LoVo (cell line): Measurements from ENCODE around the gene NLK.

ENCODE experiments used
- DNase-seq: peaks from one replicate; pipeline ENCODE4 v3.0.0-alpha.2; 2016; ENCODE audit warnings: low spot score

Gene NLK

GRCh38 chr17:28113269-28113668 lies 70.8 kb downstream of the NLK start:
- no peak for DNase-seq

- DNase-seq = no peak
Observed at GRCh38 chr17:28115046-28115445, 72.6 kb downstream of the NLK start.

- no peak for DNase-seq
Observed at GRCh38 chr17:28117304-28117703, 74.8 kb downstream of the NLK start.

DNA sequence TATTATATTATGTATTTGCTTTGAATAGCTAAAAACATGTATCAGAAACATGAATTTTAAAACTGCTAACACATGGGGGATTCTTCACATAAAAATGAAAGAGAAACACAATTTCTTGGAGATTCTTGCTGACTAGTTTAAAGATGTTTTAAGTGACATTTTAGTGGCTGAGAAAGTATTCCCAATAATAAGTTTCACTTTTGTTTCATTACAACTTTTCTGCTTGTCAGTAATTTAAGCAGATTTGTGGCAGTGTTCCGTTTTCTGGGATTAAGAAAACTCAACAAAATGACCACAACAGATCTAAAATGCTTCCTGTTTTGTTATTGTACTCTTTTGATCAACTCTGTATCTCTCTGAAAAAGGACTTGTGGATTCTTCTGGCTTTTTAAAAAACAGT lies 75.9 kb downstream of the NLK start:
- DNase-seq = no peak

GRCh38 chr17:28119046-28119445 lies 76.6 kb downstream of the NLK start:
- no peak for DNase-seq

- no peak for DNase-seq
Observed at GRCh38 chr17:28119560-28119959, 77.1 kb downstream of the NLK start.

DNA sequence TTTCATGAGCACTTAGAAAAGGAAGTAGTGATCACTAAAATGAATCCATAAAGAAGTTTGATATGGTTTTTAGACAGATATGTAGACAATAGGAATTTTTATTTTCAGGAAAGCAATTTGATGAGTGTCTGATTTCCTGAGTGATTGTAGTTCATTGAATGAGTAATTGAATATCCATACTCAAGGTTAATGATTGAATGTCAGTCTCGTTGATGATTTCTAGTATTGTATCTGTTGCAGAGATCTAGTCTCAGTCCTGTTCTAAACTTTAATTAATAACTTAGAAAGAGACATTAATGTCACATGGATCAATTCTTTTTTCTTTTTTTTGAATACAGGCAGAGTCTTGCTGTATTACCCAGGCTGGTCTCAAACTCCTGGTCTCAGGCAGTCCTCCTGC lies 78.3 kb downstream of the NLK start:
- DNase-seq = no peak

DNA sequence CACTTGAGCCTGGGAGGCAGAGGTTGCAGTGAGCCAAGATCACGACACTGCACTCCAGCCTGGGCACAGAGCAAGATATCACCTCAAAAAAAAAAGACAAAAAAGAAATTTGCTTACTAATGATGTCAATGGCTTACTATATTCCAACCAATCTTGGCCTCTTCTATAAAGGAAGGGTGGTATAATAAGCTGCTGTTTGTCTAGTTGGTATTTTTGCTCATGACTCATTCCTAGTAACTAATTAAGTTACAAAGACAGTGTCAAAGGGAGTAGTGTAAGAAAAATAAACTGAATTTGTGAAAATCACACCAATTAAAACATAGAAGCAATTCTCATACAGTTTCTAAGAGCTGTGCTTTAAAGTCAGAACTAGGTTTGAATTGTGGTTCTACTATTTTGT lies 82.5 kb downstream of the NLK start:
- DNase-seq = no peak

GRCh38 chr17:28125526-28126378 lies 83.3 kb downstream of the NLK start:
- no peak for DNase-seq

GRCh38 chr17:28127196-28127595 lies 84.7 kb downstream of the NLK start:
- DNase-seq = no peak

- no peak for DNase-seq
Observed at GRCh38 chr17:28128779-28129178, 86.3 kb downstream of the NLK start.

- no peak for DNase-seq
Observed at GRCh38 chr17:28130472-28130871, 88.0 kb downstream of the NLK start.

- no peak for DNase-seq
Observed at GRCh38 chr17:28131599-28131998, 89.1 kb downstream of the NLK start.

GRCh38 chr17:28133562-28133970 lies 91.1 kb downstream of the NLK start:
- DNase-seq = no peak

DNA sequence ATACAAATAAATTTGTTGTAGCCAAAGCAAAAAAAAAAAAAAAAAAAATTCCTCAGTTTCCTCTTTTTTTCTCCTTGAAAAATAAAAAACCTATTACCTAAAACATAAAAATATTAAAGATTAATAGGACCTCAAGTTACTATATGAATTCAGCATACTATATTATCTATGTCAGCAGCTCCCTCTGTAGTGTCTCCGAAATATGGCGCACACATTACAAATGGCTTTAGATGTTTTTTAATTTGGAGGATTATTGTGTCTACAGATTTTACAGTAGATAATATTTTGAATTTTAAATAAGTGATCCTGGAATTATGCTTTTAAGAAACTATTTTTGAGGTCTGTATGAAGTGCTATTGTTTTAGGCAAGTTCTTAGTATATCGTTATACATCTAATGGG lies 94.4 kb downstream of the NLK start:
- DNase-seq = no peak

DNA sequence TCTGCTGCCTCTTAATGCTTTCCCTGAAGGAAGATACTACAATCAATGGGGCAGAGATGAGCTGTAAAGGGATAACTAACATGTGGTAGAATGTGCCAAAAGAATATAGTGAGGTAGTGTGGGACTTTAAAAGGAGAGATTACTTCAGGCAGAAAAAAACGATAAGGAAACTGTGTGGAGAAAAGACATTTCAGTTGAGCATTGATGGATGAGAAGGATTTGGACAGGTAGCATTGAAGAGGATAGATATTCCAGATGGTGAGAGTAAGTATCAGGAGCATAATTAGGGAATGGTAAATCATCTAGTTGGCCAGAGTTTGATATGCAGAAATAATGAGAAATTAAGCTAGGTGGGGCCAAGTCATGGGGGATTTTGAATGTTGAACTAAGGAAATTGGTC lies 97.3 kb downstream of the NLK start:
- no peak for DNase-seq

GRCh38 chr17:28141313-28141712 lies 98.8 kb downstream of the NLK start:
- DNase-seq = no peak

- DNase-seq = no peak
Observed at GRCh38 chr17:28141773-28142172, 99.3 kb downstream of the NLK start.

DNA sequence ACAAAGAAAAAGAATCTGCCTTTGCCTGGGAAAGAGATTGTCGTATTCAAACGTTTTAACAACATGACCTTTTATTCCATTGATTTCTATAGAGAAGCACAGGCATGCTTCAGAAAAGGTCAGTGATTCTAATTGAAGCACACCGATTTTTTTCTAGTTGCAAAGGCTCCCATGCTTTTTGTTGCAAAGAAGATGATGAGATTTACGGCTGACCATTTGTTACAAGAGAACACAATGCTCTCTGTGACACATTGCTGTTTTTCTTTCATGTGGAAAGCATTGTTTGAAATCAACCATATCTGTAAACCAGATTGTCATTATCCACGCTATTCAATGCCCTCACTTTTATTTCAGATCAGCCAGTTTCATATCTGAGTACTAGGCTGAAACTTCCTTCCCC lies 99.8 kb downstream of the NLK start:
- DNase-seq = no peak

DNA sequence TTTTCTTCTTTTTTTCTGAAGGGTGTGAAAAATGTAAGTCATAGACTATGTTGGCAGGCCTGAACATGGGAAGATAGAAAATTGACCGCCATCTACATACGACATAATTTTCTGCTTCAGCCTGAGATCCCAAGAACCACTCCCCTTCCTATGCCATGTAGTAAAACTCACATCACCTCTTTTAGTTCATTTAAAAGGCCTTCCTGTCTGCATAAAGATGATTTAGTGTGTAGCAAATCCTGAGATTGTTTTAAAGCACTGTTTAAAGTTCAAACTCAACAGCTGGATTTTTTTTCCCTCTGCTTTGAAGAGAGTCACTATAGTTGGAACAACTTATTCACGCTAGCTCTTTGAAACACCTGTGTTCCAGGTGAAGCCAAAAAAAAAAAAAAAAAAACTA lies 101.5 kb downstream of the NLK start:
- no peak for DNase-seq

GRCh38 chr17:28145348-28145747 lies 102.9 kb downstream of the NLK start:
- DNase-seq = no peak

- no peak for DNase-seq
Observed at GRCh38 chr17:28147017-28147416, 104.5 kb downstream of the NLK start.

DNA sequence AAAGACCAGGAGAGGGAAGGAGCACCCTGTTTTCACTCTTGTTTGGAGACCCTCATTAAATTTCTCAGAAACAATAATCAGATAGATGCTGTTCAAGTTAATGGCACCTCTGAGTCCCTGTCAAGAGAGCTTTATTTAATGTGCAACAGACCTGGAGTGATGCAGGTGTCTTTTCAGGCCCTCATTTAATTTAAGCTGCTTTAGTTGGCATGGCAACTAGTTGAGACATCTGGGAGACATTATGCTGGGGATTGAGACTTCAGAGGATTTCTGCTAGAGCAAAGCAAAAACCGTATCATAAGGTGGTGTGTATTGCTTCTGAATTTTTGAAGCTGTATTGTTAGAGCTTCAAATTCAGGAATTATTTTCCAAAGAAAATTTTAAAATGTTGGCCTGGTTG lies 108.5 kb downstream of the NLK start:
- DNase-seq = no peak

GRCh38 chr17:28154214-28154613 lies 111.7 kb downstream of the NLK start:
- DNase-seq = no peak
